Adrenal gland (tissue), 12 donors: ENCODE data around the gene HAVCR2. TPM values are rescaled to one million over a fixed set of nuclear protein-coding genes. Genes with fewer than 3 reads are reported as not detected.

Experiments used
- DNase-seq, 7 donors: peaks; one replicate each; pipeline ENCODE4 v3.0.0-alpha.2; 2019 to 2020
- H3K27ac ChIP-seq, 5 donors: fragments of 200-600 bp; sonication (generic) in 4 of 5; 1 replicate in 3 of 5; 2 replicates in 2 of 5; pipeline versions ENCODE4 v1.5.1 to v1.8.0; 2016 to 2020; ENCODE audit warnings: mild to moderate bottlenecking in 1 of 5
- H3K27me3 ChIP-seq: fragments of 200-600 bp; 2 replicates; pipeline ENCODE4 v1.8.0; 2021
- H3K36me3 ChIP-seq, 2 donors: fragments of 200-600 bp; replicated peaks in 1 of 2; 1 replicate in 1 of 2; 2 replicates in 1 of 2; pipeline versions ENCODE4 v1.5.1 to v1.8.0; 2018 to 2022
- H3K4me1 ChIP-seq, 2 donors: fragments of 200-600 bp; replicated peaks in 1 of 2; 1 replicate in 1 of 2; 2 replicates in 1 of 2; pipeline versions ENCODE4 v1.5.1 to v1.8.0; 2018 to 2021
- H3K4me3 ChIP-seq, 4 donors: fragments of 200-600 bp; sonication (generic) in 3 of 4; one replicate each; pipeline ENCODE4 v1.5.1; 2016 to 2018
- H3K9me3 ChIP-seq, 3 donors: fragments of 200-600 bp; sonication (generic) in 1 of 3; replicated peaks in 1 of 3; 1 replicate in 2 of 3; 2 replicates in 1 of 3; pipeline versions ENCODE4 v1.5.1 to v1.8.0; 2016 to 2021
- CTCF ChIP-seq, 6 experiments: fragments of 450-650 bp in 4 of 6; fragments of 200-600 bp in 2 of 6; sonication (generic) in 1 of 6; IDR thresholded peaks; 1 replicate in 5 of 6; 2 replicates in 1 of 6; pipeline versions ENCODE4 v1.5.1 to v1.8.0; 2016 to 2021; ENCODE audit warnings: antibody characterized with exemption in 6 of 6, mild to moderate bottlenecking in 2 of 6, moderate library complexity in 1 of 6
- POLR2A ChIP-seq, 2 donors: fragments of 450-650 bp; IDR thresholded peaks; one replicate each; pipeline ENCODE4 v1.6.1; 2017; ENCODE audit warnings: antibody characterized with exemption in 2 of 2, mild to moderate bottlenecking in 2 of 2, moderate library complexity in 1 of 2
- WGBS, 4 donors: extraction: QIAGEN DNeasy Blood & Tissue Kit in 2 of 4; methylation state at CpG; one replicate each; pipeline versions ENCODE4 v1.1.5 to v1.1.7; 2013 to 2017; 5-methylcytosine and 5-hydroxymethylcytosine counted together
- intact Hi-C, 2 donors: fragments of 100-400 bp; cut with DNase I; formaldehyde crosslinking; loops; one replicate each; pipeline versions ENCODE4 v1.14.1 to v1.15.0; 2022 to 2023
- polyA plus RNA-seq, 3 donors: library from polyadenylated mRNA; stranded (reverse); fragments of 200-250 nt in 2 of 3; fragments of 350-450 nt in 1 of 3; fragmentation: Illumina TruSeq in 1 of 3; extraction: RNeasy Lipid Tissue Mini Kit (QIAGEN cat#74804) in 1 of 3; gene quantifications; one replicate each; pipeline ENCODE4 v1.2.3, GENCODE V29; 2013 to 2014
- total RNA-seq, 9 donors: library from RNA; depleted of rRNA in 4 of 9; stranded (reverse); fragments of >200 nt in 4 of 9; fragments of 120-200 nt in 1 of 9; fragmentation: NEBNext Ultra II Directional in 1 of 9; extraction: Animal tissue kit (Norgen Biotek cat#: 25700) in 1 of 9; gene quantifications; one replicate each; pipeline versions ENCODE4 v1.1.0 to v1.2.4, GENCODE V29; 2013 to 2023
- donor health status: healthy with polysubstance abuse.
- donor health status: Bipolar disorder and iron deficiency.
- donor health status: DM: yes; HTN: yes; CAD: no.
- donor health status: DM: no; HTN: no; CAD: no.
- donor health status: DM: no; HTN: no; CAD: no.
- donor health status: DM: yes; HTN: yes; CAD: no.

Gene HAVCR2
- total and polyA plus RNA-seq, 12 donors: 2.4 to 48.6 (median 11.8) TPM

DNA sequence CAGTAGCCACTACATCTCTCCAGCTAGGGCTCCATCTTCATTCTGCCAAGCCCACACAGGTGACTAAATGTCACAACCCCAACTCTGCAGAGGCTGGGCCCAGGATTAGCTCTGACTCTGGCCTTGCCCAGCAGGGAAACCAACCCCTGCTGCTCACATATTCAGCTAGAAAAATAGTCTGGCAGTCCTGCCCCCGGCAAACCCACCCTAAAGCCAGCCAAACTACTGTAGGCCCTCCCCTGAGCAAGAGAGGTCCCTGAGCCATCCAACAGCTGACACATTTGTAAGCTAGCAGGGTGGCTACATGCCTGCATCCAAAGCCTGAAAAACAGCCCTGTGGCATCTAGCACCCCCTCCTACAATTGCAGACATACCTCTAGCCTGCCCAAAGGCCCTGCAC is 11.3 kb upstream of the HAVCR2 start:
- intact Hi-C loops: no loop called here
- H3K4me3 ChIP-seq: no peak overlapping the region
- no peaks in the 10 kb centered on the region for H3K36me3 ChIP-seq
- 80 to 94% (median 86%) methylated on average over 1 of the region's 1 CpG; no CpG with 5 or more reads in 1 of the 4 donors for WGBS, 4 donors
- no peak overlapping the region for H3K27ac ChIP-seq
- no peak for TF ChIP-seq POLR2A (IDR thresholded peaks at IDR 0.05)
- TF ChIP-seq CTCF (IDR thresholded peaks at IDR 0.05): no peak
- peaks cover 0 to 16% of the 10 kb centered on the region in 2 donors for H3K4me1 ChIP-seq
- H3K27me3 ChIP-seq: no peaks in the 10 kb centered on the region
- DNase-seq: no peak
- peaks cover 0 to 7% (median 0%) of the 10 kb centered on the region in 3 donors for H3K9me3 ChIP-seq

DNA sequence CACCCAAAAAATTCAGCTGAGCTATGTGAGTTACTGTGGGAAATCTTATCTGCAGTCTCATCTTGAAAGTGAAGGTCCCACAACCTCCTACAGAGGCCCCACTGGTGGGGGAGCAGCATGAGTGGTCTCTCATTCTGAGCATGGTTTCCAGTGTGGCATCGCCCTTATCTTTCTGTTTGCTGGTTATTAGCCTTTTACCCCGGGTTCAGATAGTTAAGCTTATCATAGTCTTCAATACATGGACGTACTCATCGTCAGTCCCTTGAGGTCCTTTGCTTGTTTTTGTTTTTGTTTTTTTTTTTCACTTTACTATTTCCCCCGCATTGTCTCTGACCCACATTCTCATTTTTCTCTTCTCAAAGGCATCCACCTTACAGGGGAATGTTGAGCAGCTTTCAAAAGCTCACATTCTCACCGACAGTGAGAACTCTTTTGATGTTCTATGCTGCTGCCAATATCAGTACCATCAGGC is 7.7 kb upstream of the HAVCR2 start:
- no peak for DNase-seq
- TF ChIP-seq POLR2A (IDR thresholded peaks at IDR 0.05): no peak
- TF ChIP-seq CTCF (IDR thresholded peaks at IDR 0.05): no peak
- peak overlapping the region in 3 of 5 donors; percentile 15 to 73 (median 54) for H3K27ac ChIP-seq
- H3K4me3 ChIP-seq: no peak overlapping the region
- no peaks in the 10 kb centered on the region for H3K27me3 ChIP-seq
- no peaks in the 10 kb centered on the region for H3K36me3 ChIP-seq
- WGBS, 4 donors: 65 to 75% (median 69%) methylated on average over 6 of the region's 6 CpGs
- no peaks in the 10 kb centered on the region for H3K9me3 ChIP-seq
- H3K4me1 ChIP-seq: peaks cover 0 to 19% of the 10 kb centered on the region in 2 donors
- intact Hi-C loops: no loop called here

DNA sequence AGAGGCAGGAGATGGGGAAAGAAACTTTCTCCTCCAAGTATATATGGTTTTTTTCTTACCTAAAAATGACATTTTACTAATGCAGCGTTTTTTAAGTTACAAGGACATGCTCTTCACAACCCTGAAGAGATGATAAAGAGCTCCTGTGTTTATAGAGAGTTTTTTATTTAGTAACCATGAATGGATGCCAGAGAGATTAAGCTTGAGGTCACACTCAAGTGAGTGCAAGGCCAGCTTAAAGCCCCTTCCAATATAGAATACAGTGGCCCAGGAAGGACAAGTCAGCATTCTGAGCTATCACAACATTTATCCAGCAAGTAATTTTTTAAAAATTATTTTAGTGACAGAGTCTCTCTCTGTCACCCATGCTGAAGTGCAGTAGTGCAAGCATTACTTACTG is 6.7 kb upstream of the HAVCR2 start:
- peak overlapping the region; percentile 30 to 73 (median 54) for H3K27ac ChIP-seq
- intact Hi-C loops: no loop called here
- no peaks in the 10 kb centered on the region for H3K27me3 ChIP-seq
- H3K4me3 ChIP-seq: no peak overlapping the region
- no peak for DNase-seq
- no peaks in the 10 kb centered on the region for H3K36me3 ChIP-seq
- no peak for TF ChIP-seq POLR2A (IDR thresholded peaks at IDR 0.05)
- TF ChIP-seq CTCF (IDR thresholded peaks at IDR 0.05): no peak
- no peaks in the 10 kb centered on the region for H3K9me3 ChIP-seq
- peaks cover 0 to 19% of the 10 kb centered on the region in 2 donors for H3K4me1 ChIP-seq
- 9 to 60% (median 35%) methylated on average over 1 of the region's 1 CpG for WGBS, 4 donors

DNA sequence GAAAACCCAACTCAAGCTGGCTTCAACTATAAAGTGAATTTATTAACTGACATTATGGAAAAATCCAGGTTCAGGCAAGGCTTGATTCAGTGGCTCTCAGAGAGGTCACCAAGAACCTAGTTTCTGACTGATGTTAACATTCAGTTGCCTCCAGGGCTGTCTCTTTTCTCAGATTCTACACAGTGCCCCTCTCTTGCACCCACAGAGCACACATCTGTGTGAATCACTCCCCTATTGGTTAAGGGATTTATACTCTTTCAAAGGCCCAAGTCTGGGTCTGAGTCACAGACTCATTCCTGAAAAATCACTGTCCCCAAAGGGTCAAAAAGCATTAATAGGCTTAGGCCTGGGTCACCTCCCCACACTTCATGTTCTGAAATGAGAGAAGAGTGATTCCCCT is 6.2 kb upstream of the HAVCR2 start:
- TF ChIP-seq POLR2A (IDR thresholded peaks at IDR 0.05) (no peak), CTCF (IDR thresholded peaks at IDR 0.05) (no peak)
- DNase-seq: no peak
- Histone ChIP-seq H3K27ac (peak overlapping the region; percentile 30 to 73 (median 54)), H3K36me3 (no peaks in the 10 kb centered on the region), H3K27me3 (no peaks in the 10 kb centered on the region), H3K4me3 (no peak overlapping the region), H3K9me3 (no peaks in the 10 kb centered on the region), H3K4me1 (peaks cover 0 to 20% of the 10 kb centered on the region in 2 donors)
- intact Hi-C loops: no loop called here
